Skeletal muscle satellite cell (primary cell): Measurements from ENCODE around the gene SOCS1. TPM values are rescaled to one million over a fixed set of nuclear protein-coding genes. Genes with fewer than 3 reads are reported as not detected.
"Not testable (repeated sequence)": the region's sequence is repeated elsewhere in the genome, so short reads cannot be mapped to it uniquely, and the experiment has no call there.

Experiments used
- H3K27me3 ChIP-seq: 2 replicates; pipeline ENCODE4 v1.7.0; 2013; ENCODE audit warnings: low read length; ENCODE audit not compliant: control insufficient read depth, insufficient read depth
- H3K36me3 ChIP-seq: 2 replicates; pipeline ENCODE4 v1.7.0; 2013; ENCODE audit warnings: mild to moderate bottlenecking, control low read depth, low read length; ENCODE audit not compliant: insufficient read depth
- H3K4me1 ChIP-seq: 2 replicates; pipeline ENCODE4 v1.7.0; 2013; ENCODE audit warnings: low read length; ENCODE audit not compliant: control insufficient read depth, insufficient read depth
- H3K4me2 ChIP-seq: 2 replicates; pipeline ENCODE4 v1.7.0; 2013; ENCODE audit warnings: mild to moderate bottlenecking, low read length
- H3K4me3 ChIP-seq: 2 replicates; pipeline ENCODE4 v1.7.0; 2013; ENCODE audit warnings: low read length
- H3K9ac ChIP-seq: 2 replicates; pipeline ENCODE4 v1.7.0; 2013; ENCODE audit warnings: mild to moderate bottlenecking, low read depth, low read length, moderate library complexity
- H3K9me3 ChIP-seq: replicated peaks from 2 replicates; pipeline ENCODE4 v1.7.0; 2013; ENCODE audit warnings: mild to moderate bottlenecking, control low read depth, low read length
- total RNA-seq: library from RNA; depleted of rRNA; stranded (reverse); fragments of >200 nt; gene quantifications from 2 replicates; pipeline ENCODE4 v1.2.3, GENCODE V29; 2012; rRNA removed

The SOCS1 gene
- total RNA-seq: 0.25 and 1.1 TPM in 2 replicates

GRCh38 chr16:11255737-11256660, at the start of gene SOCS1:
Gene SOCS1, minus strand, starts transcription at chr16:11256204. Its CDS starts 726 bp downstream, at chr16:11255478.
- Histone ChIP-seq H3K4me2 (peak within 1 kb of the TSS; percentile 96), H3K4me1 (peaks cover 25% of the 10 kb centered on the region), H3K9me3 (no peaks in the 10 kb centered on the region), H3K4me3 (peak within 1 kb of the TSS; percentile 92), H3K9ac (peak within 1 kb of the TSS; percentile 90), H3K27me3 (peaks cover 13% of the 10 kb centered on the region), H3K36me3 (no peaks in the 10 kb centered on the region)

- peaks cover 3% of the 10 kb centered on the region for H3K27me3 ChIP-seq
- no peaks in the 10 kb centered on the region for H3K4me1 ChIP-seq
- H3K36me3 ChIP-seq: no peaks in the 10 kb centered on the region
- no peak overlapping the region for H3K4me2 ChIP-seq
- no peaks in the 10 kb centered on the region for H3K9me3 ChIP-seq
- no peak overlapping the region for H3K4me3 ChIP-seq
- H3K9ac ChIP-seq: no peak overlapping the region
These were observed 47.6 kb upstream of the SOCS1 start for GRCh38 chr16:11303405-11304138.

- H3K9ac ChIP-seq: no peak overlapping the region
- peaks cover 3% of the 10 kb centered on the region for H3K27me3 ChIP-seq
- H3K4me3 ChIP-seq: no peak overlapping the region
- no peaks in the 10 kb centered on the region for H3K4me1 ChIP-seq
- H3K9me3 ChIP-seq: no peaks in the 10 kb centered on the region
- H3K36me3 ChIP-seq: no peaks in the 10 kb centered on the region
- H3K4me2 ChIP-seq: no peak overlapping the region
These were observed 47.0 kb upstream of the SOCS1 start for GRCh38 chr16:11302977-11303376.

- Histone ChIP-seq H3K36me3 (no peaks in the 10 kb centered on the region), H3K4me3 (no peak overlapping the region), H3K4me1 (peaks cover 6% of the 10 kb centered on the region), H3K9me3 (no peaks in the 10 kb centered on the region), H3K27me3 (no peaks in the 10 kb centered on the region), H3K9ac (no peak overlapping the region), H3K4me2 (no peak overlapping the region)
These were observed 45.9 kb upstream of the SOCS1 start for GRCh38 chr16:11301645-11302501.

GRCh38 chr16:11300560-11300892, 44.5 kb upstream of the SOCS1 start:
- H3K4me1 ChIP-seq: peaks cover 6% of the 10 kb centered on the region
- no peaks in the 10 kb centered on the region for H3K27me3 ChIP-seq
- H3K9ac ChIP-seq: no peak overlapping the region
- no peak overlapping the region for H3K4me2 ChIP-seq
- no peaks in the 10 kb centered on the region for H3K36me3 ChIP-seq
- no peaks in the 10 kb centered on the region for H3K9me3 ChIP-seq
- no peak overlapping the region for H3K4me3 ChIP-seq

- Histone ChIP-seq H3K36me3 (no peaks in the 10 kb centered on the region), H3K9ac (no peak overlapping the region), H3K4me2 (no peak overlapping the region), H3K4me1 (peaks cover 6% of the 10 kb centered on the region), H3K27me3 (no peaks in the 10 kb centered on the region), H3K4me3 (no peak overlapping the region), H3K9me3 (no peaks in the 10 kb centered on the region)
These were observed 44.0 kb upstream of the SOCS1 start for GRCh38 chr16:11299865-11300559.

- not testable (repeated sequence) for H3K9ac ChIP-seq, H3K4me3 ChIP-seq, H3K9me3 ChIP-seq, H3K4me1 ChIP-seq, H3K36me3 ChIP-seq, H3K27me3 ChIP-seq, H3K4me2 ChIP-seq
These were observed 43.0 kb upstream of the SOCS1 start for GRCh38 chr16:11298950-11299547.

- H3K9me3 ChIP-seq: no peaks in the 10 kb centered on the region
- no peaks in the 10 kb centered on the region for H3K36me3 ChIP-seq
- peaks cover 6% of the 10 kb centered on the region for H3K27me3 ChIP-seq
- no peak overlapping the region for H3K4me3 ChIP-seq
- peaks cover 6% of the 10 kb centered on the region for H3K4me1 ChIP-seq
- H3K4me2 ChIP-seq: no peak overlapping the region
- no peak overlapping the region for H3K9ac ChIP-seq
These were observed 42.3 kb upstream of the SOCS1 start for GRCh38 chr16:11298143-11298900.

GRCh38 chr16:11297492-11298142, 41.6 kb upstream of the SOCS1 start:
- Histone ChIP-seq H3K4me2 (peak overlapping the region; percentile 70), H3K9me3 (no peaks in the 10 kb centered on the region), H3K9ac (no peak overlapping the region), H3K4me3 (peak overlapping the region; percentile 34), H3K27me3 (peaks cover 12% of the 10 kb centered on the region), H3K36me3 (no peaks in the 10 kb centered on the region), H3K4me1 (peaks cover 6% of the 10 kb centered on the region)
